HFFc6 (cell line): ENCODE data around the gene NBDY. TPM values are rescaled to one million over a fixed set of nuclear protein-coding genes. Genes with fewer than 3 reads are reported as not detected.

ENCODE experiments used
- DNase-seq: peaks from one replicate; pipeline ENCODE4 v3.0.0-alpha.2; 2018
- H3K27ac Mint-ChIP-seq: 2 replicates; pipeline ENCODE4 v1.8.0; 2020; ENCODE audit warnings: mild to moderate bottlenecking, mixed read lengths
- H3K27me3 Mint-ChIP-seq: 2 replicates; pipeline ENCODE4 v1.8.0; 2021; ENCODE audit warnings: mild to moderate bottlenecking, moderate library complexity, mixed read lengths; ENCODE audit not compliant: insufficient read depth
- H3K36me3 Mint-ChIP-seq: 2 replicates; pipeline ENCODE4 v1.8.0; 2021; ENCODE audit warnings: low read depth, mixed read lengths
- H3K4me1 Mint-ChIP-seq: 2 replicates; pipeline ENCODE4 v1.8.0; 2020; ENCODE audit warnings: low read depth, mixed read lengths
- H3K4me3 Mint-ChIP-seq: 2 replicates; pipeline ENCODE4 v1.8.0; 2020; ENCODE audit warnings: mild to moderate bottlenecking, moderate library complexity, mixed read lengths
- H3K9me3 Mint-ChIP-seq: 2 replicates; pipeline ENCODE4 v1.8.0; 2020; ENCODE audit warnings: mild to moderate bottlenecking, mixed read lengths
- total RNA-seq, 6 experiments: library from RNA; stranded (reverse); fragmentation: NEBNext Ultra II Directional; extraction: Animal tissue kit (Norgen Biotek cat#: 25700); gene quantifications; 2 replicates in 1 of 6; 3 replicates in 5 of 6; pipeline ENCODE4 v1.2.3, GENCODE V29; 2021
- TF ChIP-seq, protein P1 (sequence below): fragments of 200-600 bp; sonication (generic); IDR thresholded peaks from 2 replicates; pipeline ENCODE4 v1.5.0; 2021; ENCODE audit warnings: antibody characterized with exemption, mild to moderate bottlenecking

NBDY gene
- total RNA-seq, 6 experiments from 2014 or later, result 61.2 to 78.7 (median 68.3) TPM

DNA sequence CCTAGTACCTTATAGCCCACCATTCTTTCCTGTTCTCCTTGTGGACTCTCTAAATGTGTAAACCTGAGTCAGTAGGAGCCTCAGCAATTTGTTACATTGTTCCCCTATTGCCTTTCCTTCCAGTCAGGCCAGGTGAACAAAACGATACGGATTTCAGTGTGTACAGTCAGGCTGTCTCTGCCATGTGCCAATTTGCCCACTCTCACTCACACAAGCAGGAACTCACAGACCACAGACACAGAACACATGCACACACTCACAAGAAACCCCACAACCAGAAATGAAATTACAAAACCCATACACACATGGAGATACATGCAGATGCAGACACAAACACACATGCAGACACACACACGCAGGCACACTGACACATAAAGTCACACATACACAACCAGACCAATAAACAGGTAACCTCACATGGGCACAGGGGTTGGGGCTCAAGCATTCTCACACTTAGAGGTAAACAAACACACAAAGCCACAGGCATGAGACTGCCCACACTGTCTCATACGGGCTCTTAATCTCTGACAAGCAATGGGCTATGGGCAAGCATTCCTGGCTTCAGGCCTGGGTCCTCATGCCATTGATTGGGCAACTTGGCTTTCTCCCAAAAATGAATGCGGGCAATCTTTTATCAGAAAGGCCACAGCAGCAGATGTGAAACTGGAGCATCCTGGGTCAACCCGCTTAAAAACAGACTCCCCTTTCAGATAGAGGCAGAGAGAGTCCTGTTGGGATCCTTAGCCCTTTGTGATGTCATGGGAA is 68.7 kb downstream of the NBDY start:
- DNase-seq, result no peak
- Mint-ChIP-seq H3K36me3 (no peaks in the 10 kb centered on the region), H3K4me1 (peaks cover 5% of the 10 kb centered on the region; the same call in 1 of the 2 replicates), H3K9me3 (no peaks in the 10 kb centered on the region), H3K27ac (no peak overlapping the region), H3K27me3 (no peaks in the 10 kb centered on the region), H3K4me3 (no peak overlapping the region)
- TF ChIP-seq, protein P1, sequence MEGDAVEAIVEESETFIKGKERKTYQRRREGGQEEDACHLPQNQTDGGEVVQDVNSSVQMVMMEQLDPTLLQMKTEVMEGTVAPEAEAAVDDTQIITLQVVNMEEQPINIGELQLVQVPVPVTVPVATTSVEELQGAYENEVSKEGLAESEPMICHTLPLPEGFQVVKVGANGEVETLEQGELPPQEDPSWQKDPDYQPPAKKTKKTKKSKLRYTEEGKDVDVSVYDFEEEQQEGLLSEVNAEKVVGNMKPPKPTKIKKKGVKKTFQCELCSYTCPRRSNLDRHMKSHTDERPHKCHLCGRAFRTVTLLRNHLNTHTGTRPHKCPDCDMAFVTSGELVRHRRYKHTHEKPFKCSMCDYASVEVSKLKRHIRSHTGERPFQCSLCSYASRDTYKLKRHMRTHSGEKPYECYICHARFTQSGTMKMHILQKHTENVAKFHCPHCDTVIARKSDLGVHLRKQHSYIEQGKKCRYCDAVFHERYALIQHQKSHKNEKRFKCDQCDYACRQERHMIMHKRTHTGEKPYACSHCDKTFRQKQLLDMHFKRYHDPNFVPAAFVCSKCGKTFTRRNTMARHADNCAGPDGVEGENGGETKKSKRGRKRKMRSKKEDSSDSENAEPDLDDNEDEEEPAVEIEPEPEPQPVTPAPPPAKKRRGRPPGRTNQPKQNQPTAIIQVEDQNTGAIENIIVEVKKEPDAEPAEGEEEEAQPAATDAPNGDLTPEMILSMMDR, result no peak

DNA sequence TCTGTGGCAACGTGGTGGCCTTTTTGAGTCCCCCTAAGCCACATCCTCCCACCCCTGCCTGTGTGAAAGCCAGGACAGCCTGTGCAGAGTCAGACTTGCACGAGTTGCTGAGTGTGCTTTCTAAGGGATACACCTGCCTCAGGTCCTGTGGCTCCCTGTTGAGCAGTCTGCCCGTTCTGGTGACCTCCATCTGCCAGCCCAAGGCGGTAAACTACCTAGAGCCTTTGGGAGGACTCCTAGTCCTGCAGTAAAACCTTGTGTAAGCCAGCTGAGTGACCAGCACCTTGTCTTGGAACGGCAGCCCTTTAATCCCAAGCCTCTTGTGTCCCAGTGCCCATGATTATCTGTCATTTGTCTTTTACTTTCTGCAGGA is 69.3 kb downstream of the NBDY start:
- H3K9me3 Mint-ChIP-seq, result no peaks in the 10 kb centered on the region
- TF ChIP-seq, protein P1, result no peak
- DNase-seq, result no peak
- H3K27me3 Mint-ChIP-seq, result no peaks in the 10 kb centered on the region
- H3K4me1 Mint-ChIP-seq, result peaks cover 3% of the 10 kb centered on the region; the same call in 1 of the 2 replicates
- no peak overlapping the region for H3K27ac Mint-ChIP-seq
- no peaks in the 10 kb centered on the region for H3K36me3 Mint-ChIP-seq
- no peak overlapping the region for H3K4me3 Mint-ChIP-seq

DNA sequence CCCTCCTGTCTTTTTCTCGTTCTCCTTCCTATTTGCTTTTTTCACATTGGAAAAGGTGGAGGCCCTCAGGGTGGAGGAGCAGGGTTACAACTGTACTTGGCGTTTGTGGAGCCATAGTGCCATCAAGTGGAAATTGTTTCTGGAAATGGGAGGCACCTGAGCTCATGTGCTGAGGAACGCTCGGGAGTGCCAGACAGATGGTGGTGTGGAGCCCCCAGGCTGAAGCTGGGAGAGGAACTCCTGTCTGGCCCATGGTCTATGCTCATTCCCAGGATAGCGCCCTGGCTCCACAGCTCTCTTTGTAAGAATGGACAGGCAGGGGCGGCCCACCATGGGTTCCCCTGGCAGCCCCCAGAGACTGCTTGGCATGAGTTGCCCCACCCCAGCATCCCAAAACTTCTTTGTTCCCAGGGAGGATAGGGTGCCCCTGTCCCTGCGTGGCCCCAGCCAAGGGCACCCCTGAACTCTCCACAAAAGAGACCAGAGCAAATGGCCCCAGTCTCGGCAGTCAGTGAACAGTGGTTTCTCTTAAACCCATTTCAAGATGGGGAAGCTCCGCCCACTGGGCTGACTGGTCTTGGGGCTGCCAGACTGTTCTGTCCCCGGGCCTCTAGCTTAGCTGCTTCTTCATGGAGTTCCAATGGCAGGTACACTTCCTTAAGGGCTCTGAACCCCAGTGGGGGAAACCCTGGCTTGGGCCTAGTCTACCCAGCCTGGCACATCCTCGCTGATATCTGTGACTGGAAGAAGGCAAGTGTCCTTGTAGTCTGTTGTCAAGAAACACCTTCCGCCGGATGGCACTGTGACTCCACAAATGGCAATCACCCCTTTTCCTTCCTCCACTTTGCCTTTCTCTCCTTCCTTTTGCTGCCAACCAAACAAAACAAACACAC is 70.1 kb downstream of the NBDY start:
- Mint-ChIP-seq H3K9me3 (no peaks in the 10 kb centered on the region), H3K36me3 (no peaks in the 10 kb centered on the region), H3K27me3 (no peaks in the 10 kb centered on the region), H3K4me3 (no peak overlapping the region), H3K27ac (no peak overlapping the region), H3K4me1 (no peaks in the 10 kb centered on the region; the same call in 1 of the 2 replicates)
- TF ChIP-seq, protein P1, result no peak
- DNase-seq, result no peak

DNA sequence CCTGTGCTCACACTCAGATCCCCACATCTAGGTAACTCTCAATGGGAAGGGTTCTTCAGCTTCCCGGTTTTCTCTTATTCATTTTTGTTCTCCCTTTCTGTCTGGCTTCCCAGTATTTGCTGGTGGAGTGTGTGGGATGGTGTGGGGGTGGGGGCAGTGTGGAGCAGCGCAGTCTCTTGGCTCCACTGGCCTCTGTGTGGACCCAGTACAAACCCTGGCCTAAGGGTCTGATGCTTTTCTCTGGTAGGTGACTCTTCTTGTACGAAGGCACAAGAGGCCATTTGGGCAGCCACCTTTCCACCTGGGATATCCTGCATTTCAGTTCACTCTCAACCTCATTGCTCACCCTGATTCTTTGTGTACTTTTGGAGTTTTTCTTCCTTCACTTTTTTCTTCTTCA is 71.3 kb downstream of the NBDY start:
- TF ChIP-seq, protein P1, result no peak
- Mint-ChIP-seq H3K36me3 (no peaks in the 10 kb centered on the region), H3K27ac (no peak overlapping the region), H3K4me3 (no peak overlapping the region), H3K27me3 (no peaks in the 10 kb centered on the region), H3K9me3 (no peaks in the 10 kb centered on the region), H3K4me1 (no peaks in the 10 kb centered on the region; the same call in 1 of the 2 replicates)
- no peak for DNase-seq

DNA sequence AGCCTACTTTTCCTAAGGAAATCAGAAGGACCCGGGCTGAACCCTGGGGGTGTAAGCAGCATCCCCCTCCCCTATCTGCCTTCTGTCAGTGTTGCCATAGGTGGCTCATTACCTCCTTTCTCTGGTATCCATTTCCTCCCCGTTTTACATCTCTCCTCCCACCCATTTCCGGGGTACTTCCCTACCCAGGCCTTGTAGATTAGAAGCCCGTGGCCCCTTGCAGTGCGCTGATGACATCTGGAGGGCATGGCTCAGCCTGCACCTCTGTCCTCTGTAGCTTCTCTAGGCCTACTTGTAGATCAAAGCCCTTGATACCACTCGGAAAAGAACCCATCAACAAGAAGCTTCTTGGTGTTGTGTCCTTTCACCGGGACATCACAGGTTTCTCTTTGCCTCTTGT is 71.8 kb downstream of the NBDY start:
- no peak for DNase-seq
- no peaks in the 10 kb centered on the region for H3K9me3 Mint-ChIP-seq
- TF ChIP-seq, protein P1, result no peak

More for the DNA sequence above, 71.8 kb downstream of the NBDY start:
- peaks cover 3% of the 10 kb centered on the region for H3K4me1 Mint-ChIP-seq
- no peaks in the 10 kb centered on the region for H3K27me3 Mint-ChIP-seq
- H3K4me3 Mint-ChIP-seq, result no peak overlapping the region
- H3K36me3 Mint-ChIP-seq, result no peaks in the 10 kb centered on the region; the same call in 1 of the 2 replicates
- H3K27ac Mint-ChIP-seq, result no peak overlapping the region
